HCT116 (cell line): ENCODE data around the gene KMT2B. TPM values are rescaled to one million over a fixed set of nuclear protein-coding genes. Genes with fewer than 3 reads are reported as not detected.

ENCODE experiments used
- ATAC-seq: fragments of 200-7000 bp; cut with Tn5 transposase; 2 replicates; pipeline ENCODE4 v1.9.1; 2020; ENCODE audit warnings: mild to moderate bottlenecking, moderate library complexity
- BruUV-seq: library from RNA; stranded (reverse); fragments of 400-500 nt; replicated peaks from 2 replicates; lab custom pipeline; 2021; lab: Mats Ljungman, UMichigan
- CTCF ChIA-PET: fragments of 300-600 bp; sonication (Branson Sonifier 250); formaldehyde crosslinking; loops from one replicate; lab custom pipeline; 2021; ENCODE audit warnings: antibody characterized with exemption; lab: Charles Lee
- POLR2A ChIA-PET: fragments of 300-600, 350-600 bp; sonication (Branson Sonifier 250); formaldehyde crosslinking; loops from one replicate; lab custom pipeline; 2021; ENCODE audit warnings: antibody characterized with exemption; lab: Charles Lee
- RAD21 ChIA-PET, 2 experiments: fragments of 300-600 bp; sonication (Branson Sonifier 250); formaldehyde crosslinking; loops; one replicate each; lab custom pipeline; 2023; ENCODE audit warnings: low total read pairs in 2 of 2; ENCODE audit not compliant: uncharacterized antibody in 2 of 2, unreplicated experiment in 2 of 2, low non-redundant PET in 1 of 2; lab: Charles Lee
- DNase-seq: peaks from one replicate; pipeline ENCODE4 v3.0.0-alpha.2; 2010; ENCODE audit warnings: low read depth, low spot score
- H2AFZ ChIP-seq: fragments of 200-600 bp; shearing (Covaris generic), sonication (generic); 2 replicates; pipeline ENCODE4 v1.6.1; 2017; ENCODE audit warnings: low read depth, mixed run types, mixed read lengths, antibody characterized with exemption, low read length; ENCODE audit not compliant: poor library complexity, severe bottlenecking
- H3K27ac ChIP-seq: 2 replicates; pipeline ENCODE4 v1.5.1; 2012; ENCODE audit warnings: low read depth, low read length
- H3K27me3 ChIP-seq: fragments of 200-600 bp; sonication (generic); 2 replicates; pipeline ENCODE4 v1.6.1; 2016; ENCODE audit warnings: mixed run types, low read length, mixed read lengths; ENCODE audit not compliant: insufficient read depth
- H3K36me3 ChIP-seq, 2 experiments: fragments of 200-500 bp in 1 of 2; fragments of 200-600 bp in 1 of 2; sonication (Bioruptor generic) in 1 of 2; sonication (generic) in 1 of 2; 2 replicates each; pipeline versions ENCODE4 v1.5.1 to v1.6.1; 2014 to 2016; ENCODE audit warnings: low read length in 2 of 2, inconsistent platforms in 1 of 2, mixed read lengths in 1 of 2, mixed run types in 1 of 2; ENCODE audit not compliant: insufficient read depth in 2 of 2, control insufficient read depth in 1 of 2
- H3K4me1 ChIP-seq, 2 experiments: fragments of 200-600 bp in 1 of 2; sonication (generic) in 1 of 2; 2 replicates each; pipeline versions ENCODE4 v1.5.1 to v1.6.1; 2012 to 2017; ENCODE audit warnings: low read length in 2 of 2, inconsistent platforms in 1 of 2, mild to moderate bottlenecking in 1 of 2, mixed read lengths in 1 of 2, mixed run types in 1 of 2, moderate library complexity in 1 of 2; ENCODE audit not compliant: insufficient read depth in 2 of 2, control insufficient read depth in 1 of 2
- H3K4me2 ChIP-seq: fragments of 200-600 bp; sonication (generic); 2 replicates; pipeline ENCODE4 v1.6.1; 2017; ENCODE audit warnings: mixed run types, low read length, mixed read lengths
- H3K4me3 ChIP-seq, 2 experiments: fragments of 200-600 bp in 1 of 2; sonication (generic) in 1 of 2; replicated peaks in 1 of 2; 2 replicates each; pipeline ENCODE4 v1.5.1; 2011 to 2016; ENCODE audit warnings: low read length in 2 of 2, control low read depth in 1 of 2, low read depth in 1 of 2, mild to moderate bottlenecking in 1 of 2, mixed read lengths in 1 of 2, mixed run types in 1 of 2
- H3K79me2 ChIP-seq: fragments of 200-600 bp; sonication (generic); 2 replicates; pipeline ENCODE4 v1.6.1; 2017; ENCODE audit warnings: mild to moderate bottlenecking, mixed run types, low read length, moderate library complexity, mixed read lengths; ENCODE audit not compliant: insufficient read depth
- H3K9ac ChIP-seq: fragments of 200-600 bp; sonication (generic); 2 replicates; pipeline ENCODE4 v1.6.1; 2016; ENCODE audit warnings: low read length, mixed read lengths
- H3K9me2 ChIP-seq: fragments of 200-600 bp; sonication (generic), shearing (Covaris generic); 2 replicates; pipeline ENCODE4 v1.6.1; 2017; ENCODE audit warnings: mixed run types, mild to moderate bottlenecking, moderate library complexity; ENCODE audit not compliant: insufficient read depth
- H3K9me3 ChIP-seq, 2 experiments: fragments of 200-500 bp in 1 of 2; fragments of 200-600 bp in 1 of 2; sonication (Bioruptor generic) in 1 of 2; sonication (generic) in 1 of 2; 2 replicates each; pipeline ENCODE4 v1.6.1; 2014 to 2017; ENCODE audit warnings: low read length in 2 of 2, mixed read lengths in 2 of 2, inconsistent platforms in 1 of 2, low read depth in 1 of 2, mild to moderate bottlenecking in 1 of 2, mixed run types in 1 of 2, moderate library complexity in 1 of 2; ENCODE audit not compliant: control insufficient read depth in 1 of 2, insufficient read depth in 1 of 2
- H4K20me1 ChIP-seq: fragments of 200-600 bp; sonication (generic), shearing (Covaris generic); 2 replicates; pipeline ENCODE4 v1.6.1; 2017; ENCODE audit warnings: mixed run types, mild to moderate bottlenecking, moderate library complexity; ENCODE audit not compliant: insufficient read depth
- ATF3 ChIP-seq: IDR thresholded peaks from 2 replicates; pipeline ENCODE4 v1.6.1; 2012
- CTCF ChIP-seq, 3 experiments: fragments of 200-600 bp in 1 of 3; sonication (generic) in 1 of 3; IDR thresholded peaks in 2 of 3; conservative IDR thresholded peaks in 1 of 3; 2 replicates each; pipeline ENCODE4 v1.5.1; 2012 to 2017; ENCODE audit warnings: low read depth in 2 of 3, low read length in 2 of 3, antibody characterized with exemption in 1 of 3, borderline replicate concordance in 1 of 3, control low read depth in 1 of 3, mild to moderate bottlenecking in 1 of 3, mixed read lengths in 1 of 3, mixed run types in 1 of 3, moderate library complexity in 1 of 3; ENCODE audit not compliant: insufficient read depth in 1 of 3
- ELF1 ChIP-seq: IDR thresholded peaks from 2 replicates; pipeline ENCODE4 v1.6.1; 2012; ENCODE audit warnings: low read depth, borderline replicate concordance
- EZH2 ChIP-seq: fragments of 200-600 bp; sonication (generic); IDR thresholded peaks from 2 replicates; pipeline ENCODE4 v1.6.1; 2017; ENCODE audit warnings: antibody characterized with exemption, mixed run types
- EZH2phosphoT487 ChIP-seq: fragments of 200-600 bp; IDR thresholded peaks from 2 replicates; pipeline ENCODE4 v1.6.1; 2018; ENCODE audit warnings: antibody characterized with exemption, borderline replicate concordance
- JUND ChIP-seq: IDR thresholded peaks from 2 replicates; pipeline ENCODE4 v1.6.1; 2012
- MAX ChIP-seq: IDR thresholded peaks from 2 replicates; pipeline ENCODE4 v1.6.1; 2012
- POLR2A ChIP-seq: IDR thresholded peaks from 2 replicates; pipeline ENCODE4 v1.7.0; 2011; ENCODE audit warnings: borderline replicate concordance; ENCODE audit not compliant: insufficient read depth, insufficient read length; ENCODE audit errors: extremely low read depth
- POLR2AphosphoS5 ChIP-seq: IDR thresholded peaks from 2 replicates; pipeline ENCODE4 v1.6.1; 2011; ENCODE audit warnings: mild to moderate bottlenecking, low read depth, low read length, moderate library complexity
- RAD21 ChIP-seq: IDR thresholded peaks from 2 replicates; pipeline ENCODE4 v1.6.1; 2012; ENCODE audit warnings: low read depth, mild to moderate bottlenecking
- REST ChIP-seq: IDR thresholded peaks from 2 replicates; pipeline ENCODE4 v1.6.1; 2012; ENCODE audit warnings: low read depth
- SIN3A ChIP-seq: IDR thresholded peaks from 2 replicates; pipeline ENCODE4 v1.6.1; 2012; ENCODE audit warnings: low read depth
- SRF ChIP-seq: IDR thresholded peaks from 2 replicates; pipeline ENCODE4 v1.6.1; 2012; ENCODE audit warnings: low read depth
- ZNF274 ChIP-seq: fragments of 200-500 bp; sonication (Bioruptor generic); IDR thresholded peaks from 2 replicates; pipeline ENCODE4 v1.6.1; 2014; ENCODE audit warnings: mild to moderate bottlenecking, low read depth, low read length, inconsistent platforms
- intact Hi-C: fragments of 100-400 bp; cut with micrococcal nuclease; formaldehyde crosslinking; loops from 2 replicates; pipeline ENCODE4 v1.10.0; 2022
- total RNA-seq: library from RNA; stranded (reverse); gene quantifications from one replicate; pipeline ENCODE4 v1.2.1, GENCODE V29; 2021; ENCODE audit not compliant: unreplicated experiment
- TF ChIP-seq, protein P1 (sequence below): IDR thresholded peaks from 2 replicates; pipeline ENCODE4 v1.6.1; 2011; ENCODE audit warnings: mild to moderate bottlenecking, low read length, moderate library complexity; ENCODE audit not compliant: insufficient replicate concordance; ENCODE audit errors: extremely low read depth

KMT2B gene
- total RNA-seq, 1 experiment from 2014 or later = 29.9 TPM

DNA sequence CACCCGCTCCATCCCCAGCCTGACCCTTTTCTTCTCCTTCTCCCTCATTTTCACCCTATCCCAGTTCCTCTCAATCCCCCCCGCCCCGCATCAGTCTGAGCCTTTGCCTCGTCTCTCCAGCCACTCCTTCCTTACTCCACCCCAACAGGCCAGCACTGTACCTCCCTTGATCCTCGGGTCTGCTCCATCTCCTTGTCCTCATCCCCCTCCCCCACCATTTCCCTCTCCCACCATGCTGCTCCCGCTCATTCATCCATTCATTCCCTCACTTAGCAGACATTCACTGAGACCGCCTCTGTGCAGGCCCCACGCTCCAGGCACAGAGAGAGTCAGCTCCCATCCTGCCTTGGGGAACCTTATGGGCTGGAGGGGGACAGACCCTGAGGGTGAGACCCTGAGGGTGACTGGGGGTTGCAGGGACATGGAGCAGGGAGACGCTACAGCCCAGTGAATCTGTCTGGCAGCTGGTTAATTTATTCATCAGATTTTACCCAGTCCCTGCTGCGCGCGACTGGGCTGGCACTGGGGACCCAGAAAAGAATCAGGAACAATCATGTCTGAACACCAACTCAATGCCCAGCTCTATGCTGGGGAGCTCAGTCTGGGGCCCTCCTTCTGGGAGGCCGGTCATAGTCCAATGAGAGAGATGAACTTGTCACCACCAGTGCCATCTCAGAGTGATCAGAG, 58.4 kb downstream of the KMT2B start:
- POLR2A ChIA-PET = no interaction called here
- Histone ChIP-seq H3K4me1 (peaks cover 9 to 16% of the 10 kb centered on the region in 2 experiments; a peak in 3 of 4 replicates), H3K36me3 (peaks cover 0 to 2% of the 10 kb centered on the region in 2 experiments; a peak in 1 of 4 replicates), H3K9me3 (no peaks in the 10 kb centered on the region), H3K27me3 (no peaks in the 10 kb centered on the region), H3K4me3 (peak overlapping the region; percentile 65 to 67), H3K9ac (peak overlapping the region; percentile 51), H4K20me1 (no peaks in the 10 kb centered on the region), H3K79me2 (0 out of 2 replicates have a peak, but pooled peaks cover 3% of the 10 kb centered on the region), H2AFZ (no peak overlapping the region), H3K9me2 (no peaks in the 10 kb centered on the region), H3K4me2 (peak overlapping the region; percentile 77), H3K27ac (no peak overlapping the region)
- DNase-seq (no peak), ATAC-seq (no peak)
- CTCF ChIA-PET = no interaction called here
- BruUV-seq = TSS peak; percentile 61
- RAD21 ChIA-PET = no interaction called here
- intact Hi-C loops = no loop called here
- TF ChIP-seq JUND (no peak), EZH2 (no peak), ZNF274 (no peak), SRF (no peak), RAD21 (no peak), POLR2AphosphoS5 (no peak), SIN3A (no peak), CTCF (IDR thresholded peaks at IDR 0.05 in 2 of 3, conservative IDR thresholded peaks at IDR 0.05 in 1 of 3; ENCODE audit: borderline replicate concordance in 1 of 3, insufficient read depth in 1 of 3, low read depth in 2 of 3, low read length in 2 of 3) (no peak), REST (no peak), EZH2phosphoT487 (no peak), ELF1 (no peak), MAX (no peak), ATF3 (no peak), POLR2A (no peak)
- TF ChIP-seq, protein P1, sequence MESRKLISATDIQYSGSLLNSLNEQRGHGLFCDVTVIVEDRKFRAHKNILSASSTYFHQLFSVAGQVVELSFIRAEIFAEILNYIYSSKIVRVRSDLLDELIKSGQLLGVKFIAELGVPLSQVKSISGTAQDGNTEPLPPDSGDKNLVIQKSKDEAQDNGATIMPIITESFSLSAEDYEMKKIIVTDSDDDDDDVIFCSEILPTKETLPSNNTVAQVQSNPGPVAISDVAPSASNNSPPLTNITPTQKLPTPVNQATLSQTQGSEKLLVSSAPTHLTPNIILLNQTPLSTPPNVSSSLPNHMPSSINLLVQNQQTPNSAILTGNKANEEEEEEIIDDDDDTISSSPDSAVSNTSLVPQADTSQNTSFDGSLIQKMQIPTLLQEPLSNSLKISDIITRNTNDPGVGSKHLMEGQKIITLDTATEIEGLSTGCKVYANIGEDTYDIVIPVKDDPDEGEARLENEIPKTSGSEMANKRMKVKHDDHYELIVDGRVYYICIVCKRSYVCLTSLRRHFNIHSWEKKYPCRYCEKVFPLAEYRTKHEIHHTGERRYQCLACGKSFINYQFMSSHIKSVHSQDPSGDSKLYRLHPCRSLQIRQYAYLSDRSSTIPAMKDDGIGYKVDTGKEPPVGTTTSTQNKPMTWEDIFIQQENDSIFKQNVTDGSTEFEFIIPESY = no peak
